ENCODE data around the gene R3HDML. TPM values are rescaled to one million over a fixed set of nuclear protein-coding genes. Genes with fewer than 3 reads are reported as not detected.

Gene R3HDML
- total RNA-seq, 6 donors from 2014 or later: not detected

- 56% methylated on average over 4 to 5 of the region's 5 CpGs for WGBS, 2 donors
These were observed 56.1 kb downstream of the R3HDML start for GRCh38 chr20:44392776-44393607.

DNA sequence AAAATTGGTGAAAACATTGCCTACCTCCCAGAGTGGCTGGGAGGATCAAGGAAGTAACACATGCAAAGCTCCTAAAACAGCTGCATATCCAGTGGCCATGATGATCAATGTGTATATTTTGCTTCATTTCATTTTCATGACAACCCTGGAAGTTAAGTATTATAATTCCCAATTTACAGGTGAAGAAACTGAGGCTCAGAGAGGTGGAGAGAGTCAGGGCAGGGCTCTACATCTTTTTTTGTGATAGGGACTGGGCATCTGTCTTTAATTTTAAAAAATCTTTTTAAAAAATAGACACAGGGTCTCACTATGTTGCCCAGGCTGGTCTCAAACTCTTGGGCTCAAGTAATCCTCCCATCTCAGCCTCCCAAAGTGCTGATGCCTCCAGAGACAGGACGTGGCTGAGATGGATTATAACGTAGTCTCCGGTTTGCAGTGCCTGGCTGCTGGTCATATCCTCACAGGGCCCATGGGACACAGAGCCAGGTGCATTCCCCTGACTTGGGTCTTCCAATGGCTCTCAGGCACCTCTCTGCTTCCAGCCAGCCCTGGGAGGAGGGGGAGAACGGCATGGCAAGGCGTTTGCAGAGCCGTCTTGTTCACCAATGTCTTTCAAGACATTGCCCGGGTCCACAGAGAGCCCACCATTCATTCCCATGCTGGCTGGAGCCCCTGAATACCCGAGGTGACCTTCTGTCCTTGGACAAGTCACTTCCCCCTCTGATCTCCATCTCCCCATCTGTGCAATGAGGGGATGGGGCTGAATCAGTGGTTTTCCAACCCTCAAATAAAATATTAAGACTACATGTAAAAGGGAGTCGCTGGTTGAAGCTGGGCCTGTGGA, 57.0 kb downstream of the R3HDML start:
- Histone ChIP-seq H3K27me3 (no peaks in the 10 kb centered on the region), H3K36me3 (no peaks in the 10 kb centered on the region), H3K4me3 (no peak overlapping the region), H3K9me3 (no peaks in the 10 kb centered on the region), H3K4me1 (peaks cover 0 to 4% (median 2%) of the 10 kb centered on the region in 4 donors), H3K27ac (no peak overlapping the region)
- TF ChIP-seq, protein P1, sequence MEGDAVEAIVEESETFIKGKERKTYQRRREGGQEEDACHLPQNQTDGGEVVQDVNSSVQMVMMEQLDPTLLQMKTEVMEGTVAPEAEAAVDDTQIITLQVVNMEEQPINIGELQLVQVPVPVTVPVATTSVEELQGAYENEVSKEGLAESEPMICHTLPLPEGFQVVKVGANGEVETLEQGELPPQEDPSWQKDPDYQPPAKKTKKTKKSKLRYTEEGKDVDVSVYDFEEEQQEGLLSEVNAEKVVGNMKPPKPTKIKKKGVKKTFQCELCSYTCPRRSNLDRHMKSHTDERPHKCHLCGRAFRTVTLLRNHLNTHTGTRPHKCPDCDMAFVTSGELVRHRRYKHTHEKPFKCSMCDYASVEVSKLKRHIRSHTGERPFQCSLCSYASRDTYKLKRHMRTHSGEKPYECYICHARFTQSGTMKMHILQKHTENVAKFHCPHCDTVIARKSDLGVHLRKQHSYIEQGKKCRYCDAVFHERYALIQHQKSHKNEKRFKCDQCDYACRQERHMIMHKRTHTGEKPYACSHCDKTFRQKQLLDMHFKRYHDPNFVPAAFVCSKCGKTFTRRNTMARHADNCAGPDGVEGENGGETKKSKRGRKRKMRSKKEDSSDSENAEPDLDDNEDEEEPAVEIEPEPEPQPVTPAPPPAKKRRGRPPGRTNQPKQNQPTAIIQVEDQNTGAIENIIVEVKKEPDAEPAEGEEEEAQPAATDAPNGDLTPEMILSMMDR (IDR thresholded peaks at IDR 0.05): no peak
- TF ChIP-seq POLR2A (IDR thresholded peaks at IDR 0.05) (no peak), POLR2AphosphoS5 (IDR thresholded peaks at IDR 0.05) (no peak), EP300 (IDR thresholded peaks at IDR 0.05) (no peak)
- DNase-seq: no peak
- no peak for ATAC-seq (ENCODE audit: low FRiP score in 2 of 2)
- WGBS, 2 donors: 69 to 86% methylated on average over 6 to 9 of the region's 9 CpGs

More at GRCh38 chr20:44392776-44393607, 56.1 kb downstream of the R3HDML start:
- DNase-seq (no peak), ATAC-seq (ENCODE audit: low FRiP score in 2 of 2) (no peak)
- Histone ChIP-seq H3K9me3 (no peaks in the 10 kb centered on the region), H3K27me3 (no peaks in the 10 kb centered on the region), H3K4me1 (peaks cover 3 to 9% (median 6%) of the 10 kb centered on the region in 4 donors), H3K4me3 (no peak overlapping the region), H3K27ac (no peak overlapping the region), H3K36me3 (no peaks in the 10 kb centered on the region)
- TF ChIP-seq, protein P1 (IDR thresholded peaks at IDR 0.05): no peak
- TF ChIP-seq POLR2AphosphoS5 (IDR thresholded peaks at IDR 0.05): no peak
- no peak for TF ChIP-seq POLR2A (IDR thresholded peaks at IDR 0.05)
- no peak for TF ChIP-seq EP300 (IDR thresholded peaks at IDR 0.05)

DNA sequence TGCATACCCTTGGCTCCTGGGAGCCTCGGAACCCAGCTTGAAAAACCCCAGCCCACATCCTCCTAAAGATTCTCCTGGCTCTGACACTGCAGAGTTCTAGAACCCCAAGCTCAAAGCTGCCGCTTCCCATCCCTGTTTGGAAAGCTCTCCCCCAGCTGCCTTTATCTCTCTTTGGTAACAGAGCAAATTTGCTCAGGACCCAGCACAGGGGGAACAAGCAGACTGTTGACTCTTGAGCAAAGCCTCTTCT, 57.5 kb downstream of the R3HDML start:
- DNase-seq (no peak), ATAC-seq (ENCODE audit: low FRiP score in 2 of 2) (no peak)
- H3K27me3 ChIP-seq: no peaks in the 10 kb centered on the region
- peaks cover 0 to 4% (median 0%) of the 10 kb centered on the region in 4 donors for H3K4me1 ChIP-seq
- WGBS, 2 donors: 57 to 58% methylated on average over 2 of the region's 2 CpGs
- H3K27ac ChIP-seq: no peak overlapping the region
- no peak for TF ChIP-seq EP300 (IDR thresholded peaks at IDR 0.05)
- TF ChIP-seq, protein P1 (IDR thresholded peaks at IDR 0.05): no peak
- no peak for TF ChIP-seq POLR2A (IDR thresholded peaks at IDR 0.05)
- TF ChIP-seq POLR2AphosphoS5 (IDR thresholded peaks at IDR 0.05): no peak
- no peaks in the 10 kb centered on the region for H3K9me3 ChIP-seq
- no peaks in the 10 kb centered on the region for H3K36me3 ChIP-seq
- no peak overlapping the region for H3K4me3 ChIP-seq

DNA sequence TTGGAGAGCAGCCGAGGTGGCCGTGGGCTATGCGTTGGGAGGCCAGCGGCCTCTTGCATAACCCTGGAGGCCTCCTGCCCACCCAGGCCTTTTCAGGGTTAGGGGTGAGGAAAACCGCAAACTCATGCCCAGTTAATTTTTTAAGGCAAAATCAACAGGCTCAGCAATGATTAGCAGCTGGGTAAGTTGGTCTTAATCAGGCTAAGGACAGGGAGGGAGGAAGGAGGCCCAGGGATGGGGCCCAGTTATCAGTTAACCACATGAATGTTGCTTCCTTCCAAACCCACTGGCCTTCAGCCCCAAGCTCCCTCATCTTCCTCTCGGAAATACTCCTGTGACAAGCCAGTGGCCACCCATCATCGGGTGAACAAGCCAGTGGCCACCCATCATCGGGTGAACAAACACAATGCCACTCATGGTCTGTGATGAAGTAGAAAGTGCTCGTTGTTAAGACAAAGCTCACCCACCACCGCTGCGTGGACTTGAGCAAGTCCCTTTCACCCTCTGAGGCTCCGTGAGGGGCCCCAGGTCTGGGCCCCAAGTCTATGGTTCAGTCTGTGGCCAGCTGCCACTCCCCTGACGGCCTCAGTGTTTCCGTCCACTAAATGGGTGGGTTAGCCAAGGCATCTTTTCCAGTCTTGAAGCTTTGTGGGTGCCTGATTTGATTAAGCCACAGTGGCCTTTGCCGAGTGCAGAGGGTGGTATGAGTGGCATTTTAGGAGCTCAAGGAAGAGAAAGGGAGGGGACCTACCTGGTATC, 58.0 kb downstream of the R3HDML start:
- 64 to 69% methylated on average over 10 to 15 of the region's 15 CpGs for WGBS, 2 donors
- Histone ChIP-seq H3K27me3 (no peaks in the 10 kb centered on the region), H3K9me3 (no peaks in the 10 kb centered on the region), H3K27ac (no peak overlapping the region), H3K4me3 (no peak overlapping the region), H3K36me3 (no peaks in the 10 kb centered on the region), H3K4me1 (peaks cover 0 to 4% (median 0%) of the 10 kb centered on the region in 4 donors)
- no peak for ATAC-seq (ENCODE audit: low FRiP score in 2 of 2)
- no peak for TF ChIP-seq POLR2A (IDR thresholded peaks at IDR 0.05)
- TF ChIP-seq, protein P1 (IDR thresholded peaks at IDR 0.05): no peak
- no peak for TF ChIP-seq EP300 (IDR thresholded peaks at IDR 0.05)
- DNase-seq: no peak

All from upper lobe of left lung (tissue), 6 donors.